ENCODE results near the gene LENG9. TPM values are rescaled to one million over a fixed set of nuclear protein-coding genes. Genes with fewer than 3 reads are reported as not detected.

The LENG9 gene
- total and polyA plus RNA-seq, 4 donors: 1.8 to 13.8 (median 8.2) TPM

- Histone ChIP-seq H3K4me1 (ENCODE audit: control insufficient read depth in 5 of 5, insufficient read depth in 5 of 5, low read length in 5 of 5) (peaks cover 0 to 35% (median 20%) of the 10 kb centered on the region in 5 donors), H3K27me3 (ENCODE audit: control insufficient read depth in 3 of 3, insufficient read depth in 3 of 3, low read length in 2 of 3) (no peaks in the 10 kb centered on the region), H3K36me3 (ENCODE audit: control insufficient read depth in 4 of 4, insufficient read depth in 4 of 4, low read length in 4 of 4) (peaks cover 0 to 6% (median 0%) of the 10 kb centered on the region in 4 donors), H3K27ac (ENCODE audit: low read depth in 1 of 2, low read length in 1 of 2) (peak within 1 kb of the TSS; percentile 59 to 76), H3K9me3 (ENCODE audit: control insufficient read depth in 4 of 4, insufficient read depth in 3 of 4, low read length in 3 of 4) (no peaks in the 10 kb centered on the region), H3K9ac (ENCODE audit: insufficient read depth in 1 of 2, low read length in 2 of 2) (peak within 1 kb of the TSS; percentile 5 to 73), H3K4me3 (no peak within 1 kb of the TSS)
- 9 to 10% methylated on average over 14 of the region's 14 CpGs for WGBS, 2 donors
- ATAC-seq (ENCODE audit: insufficient read depth, low FRiP score) (peak; percentile 78), DNase-seq (peak; percentile 96 to 97 (median 97))
- TF ChIP-seq CTCF (IDR thresholded peaks at IDR 0.05; ENCODE audit: control extremely low read depth, extremely low read depth): no peak
Observed at GRCh38 chr19:54473071-54473891, 9.7 kb upstream of the LENG9 start, which contains the start of gene CDC42EP5. Gene CDC42EP5, minus strand, starts transcription at chr19:54473296. Its CDS starts 7,749 bp downstream, at chr19:54465547.

- ATAC-seq (ENCODE audit: insufficient read depth, low FRiP score): no peak
- Histone ChIP-seq H3K4me3 (peak overlapping the region; percentile 58), H3K36me3 (ENCODE audit: control insufficient read depth in 4 of 4, insufficient read depth in 4 of 4, low read length in 4 of 4) (peaks cover 0 to 6% (median 0%) of the 10 kb centered on the region in 4 donors), H3K27me3 (ENCODE audit: control insufficient read depth in 3 of 3, insufficient read depth in 3 of 3, low read length in 2 of 3) (no peaks in the 10 kb centered on the region), H3K9me3 (ENCODE audit: control insufficient read depth in 4 of 4, insufficient read depth in 3 of 4, low read length in 3 of 4) (no peaks in the 10 kb centered on the region), H3K27ac (ENCODE audit: low read depth in 1 of 2, low read length in 1 of 2) (peak overlapping the region; percentile 67 to 73), H3K4me1 (ENCODE audit: control insufficient read depth in 5 of 5, insufficient read depth in 5 of 5, low read length in 5 of 5) (peaks cover 0 to 35% (median 20%) of the 10 kb centered on the region in 5 donors), H3K9ac (ENCODE audit: insufficient read depth in 1 of 2, low read length in 2 of 2) (peak overlapping the region in 1 of 2 donors; percentile 72)
- 1% methylated on average over 60 of the region's 60 CpGs for WGBS, 2 donors
- DNase-seq: peak; percentile 66 to 76 (median 75)
- no peak for TF ChIP-seq CTCF (IDR thresholded peaks at IDR 0.05; ENCODE audit: control extremely low read depth, extremely low read depth)
Observed at GRCh38 chr19:54470991-54471782, 7.6 kb upstream of the LENG9 start.

GRCh38 chr19:54470276-54470887 lies 6.8 kb upstream of the LENG9 start:
- no peaks in the 10 kb centered on the region for H3K9me3 ChIP-seq (ENCODE audit: control insufficient read depth in 4 of 4, insufficient read depth in 3 of 4, low read length in 3 of 4)
- no peak for TF ChIP-seq CTCF (IDR thresholded peaks at IDR 0.05; ENCODE audit: control extremely low read depth, extremely low read depth)
- H3K36me3 ChIP-seq (ENCODE audit: control insufficient read depth in 4 of 4, insufficient read depth in 4 of 4, low read length in 4 of 4): peaks cover 0 to 6% (median 0%) of the 10 kb centered on the region in 4 donors
- no peaks in the 10 kb centered on the region for H3K27me3 ChIP-seq (ENCODE audit: control insufficient read depth in 3 of 3, insufficient read depth in 3 of 3, low read length in 2 of 3)
- H3K9ac ChIP-seq (ENCODE audit: insufficient read depth in 1 of 2, low read length in 2 of 2): peak overlapping the region in 1 of 2 donors; percentile 72
- WGBS, 2 donors: 75 to 83% methylated on average over 10 of the region's 10 CpGs
- peaks cover 0 to 35% (median 20%) of the 10 kb centered on the region in 5 donors for H3K4me1 ChIP-seq (ENCODE audit: control insufficient read depth in 5 of 5, insufficient read depth in 5 of 5, low read length in 5 of 5)
- H3K4me3 ChIP-seq: no peak overlapping the region
- ATAC-seq (ENCODE audit: insufficient read depth, low FRiP score) (no peak), DNase-seq (no peak)
- peak overlapping the region; percentile 67 to 73 for H3K27ac ChIP-seq (ENCODE audit: low read depth in 1 of 2, low read length in 1 of 2)
